ENCODE measurements around the gene FAM180A. TPM values are rescaled to one million over a fixed set of nuclear protein-coding genes. Genes with fewer than 3 reads are reported as not detected.
A peak's percentile ranks its signal among the peaks of the same experiment; 100 is the strongest.

The FAM180A gene
- polyA plus RNA-seq, 1 of the 3 experiments (the other 2 are of a cell fraction): 0.08 TPM

GRCh38 chr7:135682191-135682590, 66.4 kb downstream of the FAM180A start:
- CTCF ChIA-PET: interaction anchor here (0.6 to 2.2 kb wide), 7 partner anchors 9 to 328 kb away, joined by 3 to 23 read pairs (median 3); no protein-coding TSS in a partner anchor
- no peak for DNase-seq
- no peaks in the 10 kb centered on the region for H3K27me3 ChIP-seq (ENCODE audit: insufficient read depth)

GRCh38 chr7:135681762-135682161, 66.9 kb downstream of the FAM180A start:
- ChIA-PET CTCF (interaction anchor here (0.6 to 2.2 kb wide), 6 partner anchors 8 to 328 kb away, joined by 3 to 23 read pairs (median 4); no protein-coding TSS in a partner anchor), POLR2A (interaction anchor here (0.8 kb wide), 1 partner anchor 25 kb away, joined by 4 read pairs; no protein-coding TSS in a partner anchor)
- WGBS (ENCODE audit: low lambda C conversion rate): 94% methylated on average over 5 of the region's 5 CpGs

More at GRCh38 chr7:135682191-135682590, 66.4 kb downstream of the FAM180A start:
- Histone ChIP-seq H3K9me3 (no peaks in the 10 kb centered on the region), H3K4me1 (ENCODE audit: control insufficient read depth in 1 of 2, insufficient read depth in 2 of 2, low read depth in 1 of 2, low read length in 1 of 2) (peaks cover 46 to 52% of the 10 kb centered on the region in 2 experiments), H3K79me2 (ENCODE audit: insufficient read depth) (peaks cover 98% of the 10 kb centered on the region), H3K9me2 (no peaks in the 10 kb centered on the region), H3K36me3 (replicated peaks in 1 of 2; ENCODE audit: control insufficient read depth in 1 of 2, insufficient read depth in 2 of 2, low read length in 1 of 2) (peaks cover 10 to 11% of the 10 kb centered on the region in 2 experiments), H3F3A (replicated peaks; ENCODE audit: insufficient read depth) (peaks cover 33% of the 10 kb centered on the region), H3K4me3 (ENCODE audit: low read depth in 2 of 2, low read length in 1 of 2) (no peak overlapping the region), H3K4me2 (peak overlapping the region; percentile 9; the same call in 1 of the 2 replicates), H2AFZ (ENCODE audit: low read depth) (no peak overlapping the region), H4K20me1 (ENCODE audit: insufficient read depth) (peaks cover 5% of the 10 kb centered on the region), H3K9ac (no peak overlapping the region), H3K27ac (ENCODE audit: low read depth in 2 of 2, low read length in 1 of 2) (peak overlapping the region; percentile 20 to 59; a peak in 3 of 4 replicates)
- 65% methylated on average over 3 of the region's 3 CpGs for WGBS (ENCODE audit: low lambda C conversion rate)
- POLR2A ChIA-PET: interaction anchor here (0.6 to 0.8 kb wide), 2 partner anchors 15 to 25 kb away, joined by 3 to 4 read pairs; no protein-coding TSS in a partner anchor
- TF ChIP-seq NFIC (IDR thresholded peaks at IDR 0.05; ENCODE audit: borderline replicate concordance) (peak; percentile 48; the same call in 1 of the 2 replicates), TCF12 (IDR thresholded peaks at IDR 0.05) (no peak)
- TF ChIP-seq, protein P1, sequence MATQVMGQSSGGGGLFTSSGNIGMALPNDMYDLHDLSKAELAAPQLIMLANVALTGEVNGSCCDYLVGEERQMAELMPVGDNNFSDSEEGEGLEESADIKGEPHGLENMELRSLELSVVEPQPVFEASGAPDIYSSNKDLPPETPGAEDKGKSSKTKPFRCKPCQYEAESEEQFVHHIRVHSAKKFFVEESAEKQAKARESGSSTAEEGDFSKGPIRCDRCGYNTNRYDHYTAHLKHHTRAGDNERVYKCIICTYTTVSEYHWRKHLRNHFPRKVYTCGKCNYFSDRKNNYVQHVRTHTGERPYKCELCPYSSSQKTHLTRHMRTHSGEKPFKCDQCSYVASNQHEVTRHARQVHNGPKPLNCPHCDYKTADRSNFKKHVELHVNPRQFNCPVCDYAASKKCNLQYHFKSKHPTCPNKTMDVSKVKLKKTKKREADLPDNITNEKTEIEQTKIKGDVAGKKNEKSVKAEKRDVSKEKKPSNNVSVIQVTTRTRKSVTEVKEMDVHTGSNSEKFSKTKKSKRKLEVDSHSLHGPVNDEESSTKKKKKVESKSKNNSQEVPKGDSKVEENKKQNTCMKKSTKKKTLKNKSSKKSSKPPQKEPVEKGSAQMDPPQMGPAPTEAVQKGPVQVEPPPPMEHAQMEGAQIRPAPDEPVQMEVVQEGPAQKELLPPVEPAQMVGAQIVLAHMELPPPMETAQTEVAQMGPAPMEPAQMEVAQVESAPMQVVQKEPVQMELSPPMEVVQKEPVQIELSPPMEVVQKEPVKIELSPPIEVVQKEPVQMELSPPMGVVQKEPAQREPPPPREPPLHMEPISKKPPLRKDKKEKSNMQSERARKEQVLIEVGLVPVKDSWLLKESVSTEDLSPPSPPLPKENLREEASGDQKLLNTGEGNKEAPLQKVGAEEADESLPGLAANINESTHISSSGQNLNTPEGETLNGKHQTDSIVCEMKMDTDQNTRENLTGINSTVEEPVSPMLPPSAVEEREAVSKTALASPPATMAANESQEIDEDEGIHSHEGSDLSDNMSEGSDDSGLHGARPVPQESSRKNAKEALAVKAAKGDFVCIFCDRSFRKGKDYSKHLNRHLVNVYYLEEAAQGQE (IDR thresholded peaks at IDR 0.05; ENCODE audit: low read depth, low read length): no peak

More at GRCh38 chr7:135681762-135682161, 66.9 kb downstream of the FAM180A start:
- H3K4me2 ChIP-seq: 0 out of 2 replicates have a peak overlapping the region, but pooled peaks have one; percentile 9
- no peaks in the 10 kb centered on the region for H3K9me3 ChIP-seq
- H3F3A ChIP-seq (replicated peaks; ENCODE audit: insufficient read depth): peaks cover 33% of the 10 kb centered on the region
- H3K27me3 ChIP-seq (ENCODE audit: insufficient read depth): no peaks in the 10 kb centered on the region
- H3K9ac ChIP-seq: no peak overlapping the region
- peaks cover 10 to 12% of the 10 kb centered on the region in 2 experiments for H3K36me3 ChIP-seq (replicated peaks in 1 of 2; ENCODE audit: control insufficient read depth in 1 of 2, insufficient read depth in 2 of 2, low read length in 1 of 2)
- peaks cover 46 to 52% of the 10 kb centered on the region in 2 experiments for H3K4me1 ChIP-seq (ENCODE audit: control insufficient read depth in 1 of 2, insufficient read depth in 2 of 2, low read depth in 1 of 2, low read length in 1 of 2)
- H4K20me1 ChIP-seq (ENCODE audit: insufficient read depth): peaks cover 5% of the 10 kb centered on the region
- TF ChIP-seq, protein P2, sequence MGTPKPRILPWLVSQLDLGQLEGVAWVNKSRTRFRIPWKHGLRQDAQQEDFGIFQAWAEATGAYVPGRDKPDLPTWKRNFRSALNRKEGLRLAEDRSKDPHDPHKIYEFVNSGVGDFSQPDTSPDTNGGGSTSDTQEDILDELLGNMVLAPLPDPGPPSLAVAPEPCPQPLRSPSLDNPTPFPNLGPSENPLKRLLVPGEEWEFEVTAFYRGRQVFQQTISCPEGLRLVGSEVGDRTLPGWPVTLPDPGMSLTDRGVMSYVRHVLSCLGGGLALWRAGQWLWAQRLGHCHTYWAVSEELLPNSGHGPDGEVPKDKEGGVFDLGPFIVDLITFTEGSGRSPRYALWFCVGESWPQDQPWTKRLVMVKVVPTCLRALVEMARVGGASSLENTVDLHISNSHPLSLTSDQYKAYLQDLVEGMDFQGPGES (IDR thresholded peaks at IDR 0.05; ENCODE audit: low read depth, low read length): no peak
- no peak for TF ChIP-seq SIN3A (IDR thresholded peaks at IDR 0.05; ENCODE audit: borderline replicate concordance, low read depth, low read length)
- no peak for DNase-seq
- peaks cover 98% of the 10 kb centered on the region for H3K79me2 ChIP-seq (ENCODE audit: insufficient read depth)
- no peak overlapping the region for H3K4me3 ChIP-seq (ENCODE audit: low read depth in 2 of 2, low read length in 1 of 2)
- H3K9me2 ChIP-seq: no peaks in the 10 kb centered on the region
- H2AFZ ChIP-seq (ENCODE audit: low read depth): no peak overlapping the region
- peak overlapping the region; percentile 20 to 59; a peak in 3 of 4 replicates for H3K27ac ChIP-seq (ENCODE audit: low read depth in 2 of 2, low read length in 1 of 2)

Other genes starting within 250 kb of the FAM180A start
- gene CNOT4, start 238.7 kb downstream of the FAM180A start, polyA plus RNA-seq (2012; rRNA removed): 8.0 and 9.3 TPM in 2 replicates
- gene NUP205, start 190.9 kb downstream of the FAM180A start, polyA plus RNA-seq (2012; rRNA removed): 48.2 and 60.8 TPM in 2 replicates
- 26.0 and 30.0 TPM in 2 replicates for gene STMP1, start 86.3 kb downstream of the FAM180A start, polyA plus RNA-seq (2012; rRNA removed)
- 0.23 and 0.30 TPM in 2 replicates for gene SLC13A4, start 20.6 kb downstream of the FAM180A start, polyA plus RNA-seq (2012; rRNA removed)
- 135 and 155 TPM in 2 replicates for gene MTPN, start 228.5 kb upstream of the FAM180A start, polyA plus RNA-seq (2012; rRNA removed)